ENCODE results near the gene TFB1M.
"Not testable (repeated sequence)": the region's sequence is repeated elsewhere in the genome, so short reads cannot be mapped to it uniquely, and the experiment has no call there.

The TFB1M gene

GRCh38 chr6:155314092-155314772 lies at the start of gene TFB1M:
TFB1M (minus strand) TSS chr6:155314484; CDS start chr6:155314428, 56 bp downstream.
- DNase-seq, result peak; percentile 98

- DNase-seq, result not testable (repeated sequence)
These were observed 49.7 kb upstream of the TFB1M start for GRCh38 chr6:155364021-155364420.

- DNase-seq, result not testable (repeated sequence)
These were observed 48.8 kb upstream of the TFB1M start for GRCh38 chr6:155362968-155363632.

- no peak for DNase-seq
These were observed 39.9 kb upstream of the TFB1M start for GRCh38 chr6:155354167-155354566.

GRCh38 chr6:155352811-155353210 lies 38.5 kb upstream of the TFB1M start:
- no peak for DNase-seq

- DNase-seq, result no peak
These were observed 37.8 kb upstream of the TFB1M start for GRCh38 chr6:155352130-155352420.

- DNase-seq, result no peak
These were observed 37.2 kb upstream of the TFB1M start for GRCh38 chr6:155351273-155352129.

GRCh38 chr6:155349956-155350355 lies 35.7 kb upstream of the TFB1M start:
- DNase-seq, result no peak

- no peak for DNase-seq
These were observed 34.8 kb upstream of the TFB1M start for GRCh38 chr6:155349129-155349528.

- DNase-seq, result no peak
These were observed 33.5 kb upstream of the TFB1M start for GRCh38 chr6:155347800-155348199.

- DNase-seq, result no peak
These were observed 32.7 kb upstream of the TFB1M start for GRCh38 chr6:155346957-155347356.

- DNase-seq, result no peak
These were observed 30.2 kb upstream of the TFB1M start for GRCh38 chr6:155344341-155345006.

- no peak for DNase-seq
These were observed 27.0 kb upstream of the TFB1M start for GRCh38 chr6:155341130-155341828.

- DNase-seq, result no peak
These were observed 26.3 kb upstream of the TFB1M start for GRCh38 chr6:155340464-155341129.

- DNase-seq, result not testable (repeated sequence)
These were observed 25.6 kb upstream of the TFB1M start for GRCh38 chr6:155339929-155340328.

- DNase-seq, result not testable (repeated sequence)
These were observed 24.0 kb upstream of the TFB1M start for GRCh38 chr6:155338237-155338636.

- no peak for DNase-seq
These were observed 21.0 kb upstream of the TFB1M start for GRCh38 chr6:155335265-155335664.

GRCh38 chr6:155334073-155334472 lies 19.8 kb upstream of the TFB1M start:
- DNase-seq, result not testable (repeated sequence)

GRCh38 chr6:155333414-155333813 lies 19.1 kb upstream of the TFB1M start:
- no peak for DNase-seq

- DNase-seq, result no peak
These were observed 16.6 kb upstream of the TFB1M start for GRCh38 chr6:155330922-155331321.

GRCh38 chr6:155330133-155330734 lies 15.9 kb upstream of the TFB1M start:
- DNase-seq, result no peak
